GM18870 (cell line): ENCODE data around the gene KDM2A.

Source experiments
- ATAC-seq: cut with Tn5 transposase; IDR thresholded peaks from one replicate; pipeline ENCODE4 v1.9.1; 2021; ENCODE audit warnings: moderate library complexity; ENCODE audit not compliant: unreplicated experiment

Gene KDM2A

DNA sequence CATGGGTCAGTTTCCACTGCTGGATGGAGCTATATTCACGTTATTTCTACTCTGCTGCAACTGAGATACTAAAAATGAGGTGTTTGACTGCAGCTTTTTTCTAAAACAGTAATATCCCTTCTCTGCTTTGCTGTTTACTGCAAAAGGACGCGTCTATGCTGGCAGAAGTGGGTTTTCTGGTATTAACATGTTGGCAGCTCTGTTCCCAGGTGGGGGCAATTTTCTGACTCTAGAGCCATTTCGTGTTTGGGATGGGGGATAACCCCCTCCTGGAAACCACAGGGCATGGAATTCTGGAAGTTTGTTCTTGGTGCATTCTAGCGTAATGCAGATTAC is 152.1 kb downstream of the KDM2A start:
- ATAC-seq = no peak

DNA sequence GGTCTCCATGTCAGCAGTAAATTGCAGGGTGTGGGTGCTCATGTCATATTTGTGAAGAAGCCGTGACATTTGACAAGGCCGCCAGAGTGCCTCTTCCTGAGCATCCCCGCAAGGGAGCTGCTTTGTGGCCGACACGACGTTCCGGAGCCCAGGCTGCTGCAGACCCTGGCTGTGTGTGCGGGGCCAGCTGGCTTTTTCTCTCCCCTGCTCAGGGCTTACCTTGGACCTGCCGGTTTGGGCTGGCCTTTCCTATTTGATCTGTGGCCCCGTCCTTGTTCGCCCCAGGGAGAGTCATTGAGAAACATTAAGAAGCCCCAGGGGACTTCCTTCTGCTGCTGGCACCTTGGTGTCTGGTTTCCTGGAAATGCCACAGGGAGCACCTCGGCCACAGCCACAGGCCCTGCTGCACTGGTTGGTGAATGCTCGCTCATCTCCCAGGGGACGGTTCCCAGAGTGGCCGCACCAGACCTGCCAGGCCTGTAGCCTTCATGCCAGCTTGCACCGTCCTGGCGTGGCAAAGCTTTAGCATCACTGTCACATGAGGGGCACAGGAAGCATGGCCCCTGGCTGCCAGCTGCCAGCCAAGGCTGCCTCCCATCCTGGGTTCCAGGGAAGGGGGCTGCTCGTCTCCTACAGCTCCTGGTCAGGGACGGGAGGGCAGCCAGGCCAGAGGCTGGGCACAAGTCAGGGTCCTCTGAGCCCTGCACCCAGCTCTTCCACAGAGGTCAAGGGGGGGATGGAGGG is 152.7 kb downstream of the KDM2A start:
- no peak for ATAC-seq

DNA sequence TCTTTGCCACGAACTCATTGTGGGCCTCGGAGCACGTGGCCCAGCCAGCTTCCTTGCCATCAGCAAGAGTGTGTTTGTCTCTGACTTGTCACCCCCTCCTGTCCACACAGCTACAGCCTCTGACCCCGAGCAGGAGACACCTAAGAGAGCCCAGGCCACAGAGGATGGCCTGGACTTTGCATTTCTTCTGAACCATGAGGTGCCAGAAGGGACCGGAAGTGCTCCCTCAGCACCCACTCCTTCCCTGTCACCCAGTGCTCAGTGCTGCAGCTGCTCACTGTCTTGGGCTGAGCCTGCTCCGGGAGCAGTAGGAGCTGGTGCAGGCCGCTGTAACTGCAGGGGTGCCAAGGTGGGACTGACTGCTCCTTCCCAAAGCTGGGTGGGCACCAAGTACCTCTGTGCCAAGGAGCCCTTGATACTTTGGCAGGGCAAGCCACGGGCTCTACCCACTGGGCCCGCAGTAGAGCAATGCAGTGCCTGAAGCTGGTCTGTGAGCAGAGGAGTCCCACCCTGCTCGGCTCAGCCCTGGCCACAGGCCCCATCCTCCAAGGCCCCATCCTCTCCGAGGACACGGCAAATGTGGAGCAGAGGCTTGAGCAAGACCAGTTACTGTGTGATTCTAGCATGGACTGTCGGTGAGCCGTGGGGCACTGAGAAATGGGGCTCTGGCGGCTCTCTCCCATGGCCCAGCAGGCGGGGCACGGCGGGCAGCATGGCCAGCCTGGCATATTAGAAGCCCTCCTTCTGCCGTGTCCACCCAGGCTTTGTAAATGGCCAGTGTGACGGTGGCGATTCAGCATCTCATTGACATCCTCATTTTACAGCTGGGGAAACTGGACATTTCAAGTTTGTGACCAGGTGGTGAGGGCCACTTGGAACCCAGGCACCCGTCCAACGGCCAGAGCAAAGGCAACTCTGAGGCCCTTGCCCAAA is 153.5 kb downstream of the KDM2A start:
- no peak for ATAC-seq

DNA sequence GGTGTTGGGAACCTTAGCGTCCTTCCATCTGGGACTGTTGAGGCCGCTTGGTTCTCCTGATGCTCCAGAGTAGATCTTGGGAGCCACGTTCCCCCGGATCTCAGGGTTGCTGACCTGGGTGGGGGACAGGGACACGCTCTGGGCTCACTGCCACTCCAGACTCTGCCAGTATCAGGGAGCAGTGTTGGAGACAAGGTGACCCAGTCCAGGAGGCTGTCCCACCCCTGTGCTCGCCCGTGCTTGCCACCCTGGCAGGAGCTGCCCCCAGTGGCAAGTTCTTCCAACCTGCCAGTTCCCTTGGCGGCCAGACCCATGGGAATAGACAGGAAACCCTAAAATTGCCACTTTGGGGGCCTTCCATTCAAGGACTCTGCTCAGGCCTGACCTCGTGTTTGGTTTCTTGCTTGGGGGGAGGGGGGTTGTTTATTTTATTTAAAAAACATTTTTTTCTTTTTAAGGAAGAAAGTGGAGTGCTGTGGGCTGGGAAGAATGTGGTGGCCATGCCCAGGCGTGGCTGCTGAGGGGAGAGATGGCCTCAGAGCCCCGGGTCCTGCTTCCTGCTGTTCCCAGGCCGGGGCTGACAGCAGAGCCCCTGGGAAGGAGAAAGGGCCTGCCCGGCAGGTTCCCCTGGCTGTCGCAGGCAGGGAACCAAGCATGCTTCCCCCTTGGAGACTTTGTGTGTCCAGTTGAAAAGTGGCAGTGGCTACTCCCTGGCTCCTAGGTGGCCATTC is 154.4 kb downstream of the KDM2A start:
- ATAC-seq = no peak

DNA sequence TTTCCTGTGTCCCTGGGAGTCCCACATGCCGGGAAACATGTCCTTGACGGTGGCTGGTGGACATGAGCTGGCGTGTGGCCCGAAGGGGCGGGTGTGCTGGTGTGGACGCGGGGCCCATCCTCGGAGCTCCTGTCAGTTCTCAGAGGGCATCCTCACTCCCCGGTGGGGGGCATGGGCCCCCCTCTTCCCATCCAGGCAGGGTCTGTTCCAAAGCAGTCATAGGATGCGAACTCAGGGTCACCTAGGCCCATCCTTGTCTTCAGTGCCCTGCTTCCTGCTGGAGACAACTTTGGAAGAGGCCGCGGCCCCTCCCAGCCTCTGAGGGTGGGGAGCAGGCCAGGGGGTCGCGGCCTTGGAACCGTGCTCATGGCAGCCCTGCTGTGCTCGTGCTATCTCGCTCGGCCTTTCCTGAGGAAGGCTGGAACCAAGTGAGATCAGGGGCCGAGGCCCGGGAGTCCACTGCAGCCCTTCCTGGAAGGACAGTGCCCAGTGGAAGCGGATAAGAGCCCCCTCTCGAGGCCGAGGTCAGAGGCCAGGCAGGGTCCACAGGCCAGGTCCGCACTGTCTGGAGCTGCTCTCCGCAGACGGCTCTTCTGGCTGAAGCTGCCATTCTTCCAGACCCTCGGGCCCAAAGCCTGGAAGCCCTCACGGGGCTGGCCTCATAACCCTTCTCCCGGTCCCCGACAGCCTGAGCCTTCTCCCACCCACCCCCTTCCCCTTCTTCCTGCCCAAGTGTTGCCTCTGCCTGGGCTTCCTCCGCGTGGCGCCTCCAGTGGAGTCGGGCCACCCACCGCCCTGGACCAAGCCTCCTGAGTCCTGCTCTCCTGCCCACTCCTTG is 155.9 kb downstream of the KDM2A start:
- ATAC-seq = no peak

DNA sequence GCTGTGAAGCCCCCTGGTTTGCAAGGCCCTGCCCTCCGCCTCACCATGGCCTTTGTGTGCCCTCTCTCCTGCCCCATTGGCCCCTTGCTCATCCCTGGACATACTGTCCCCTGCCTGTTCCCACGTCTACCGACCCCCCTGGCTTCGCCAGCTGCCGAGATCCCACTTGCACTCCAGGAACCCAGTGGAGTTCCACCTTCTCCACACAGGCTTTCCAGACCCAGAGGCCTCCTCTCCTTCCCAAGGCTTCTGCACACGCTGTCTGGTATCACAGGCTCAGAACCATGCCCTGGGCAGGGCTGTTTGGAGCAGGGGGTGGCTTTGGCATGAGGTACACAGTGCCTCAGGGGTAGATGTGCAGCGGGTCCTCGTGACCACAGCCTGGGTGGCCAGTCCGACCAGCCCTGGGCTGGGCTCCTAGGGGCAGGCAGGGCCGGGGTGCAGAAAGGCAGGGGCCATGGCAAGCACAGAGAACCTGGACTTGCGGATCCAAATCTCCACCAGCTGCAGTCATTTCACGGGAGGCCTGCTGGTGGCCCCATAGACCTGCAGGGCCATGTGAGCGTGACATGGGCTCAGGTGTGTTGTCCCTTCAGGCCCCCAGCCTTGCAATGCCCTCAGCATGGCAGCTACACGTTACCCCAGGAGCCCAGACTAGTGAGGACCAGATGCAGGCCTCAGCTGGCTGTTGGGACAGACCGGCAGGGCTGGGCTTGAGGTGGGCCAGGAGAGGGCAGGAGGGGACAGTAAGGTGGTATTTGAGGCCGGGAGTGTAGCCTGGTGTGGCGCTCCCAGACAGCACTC is 156.7 kb downstream of the KDM2A start:
- ATAC-seq = no peak

DNA sequence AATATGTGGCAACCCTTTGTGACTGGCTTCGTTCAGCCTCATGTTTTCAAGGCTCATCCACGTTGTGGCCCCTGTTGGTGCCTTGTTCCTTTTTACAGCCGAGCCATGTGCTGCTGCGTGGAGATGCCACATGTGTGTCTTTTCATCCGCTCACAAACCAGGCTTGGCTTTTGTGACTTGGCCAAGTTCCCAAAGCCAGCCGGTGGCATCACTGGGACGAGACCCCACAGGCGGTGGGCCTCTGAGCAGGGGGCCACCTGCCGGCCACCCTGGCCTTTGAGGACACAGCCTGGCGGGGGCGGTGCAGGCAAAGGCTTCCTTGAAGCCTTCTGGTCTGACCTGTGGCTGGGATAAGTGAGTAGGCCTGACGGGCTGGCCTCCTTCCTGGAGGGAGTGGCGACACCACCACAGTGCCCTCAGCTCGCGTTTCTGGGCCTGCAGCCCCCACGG is 157.7 kb downstream of the KDM2A start:
- no peak for ATAC-seq

DNA sequence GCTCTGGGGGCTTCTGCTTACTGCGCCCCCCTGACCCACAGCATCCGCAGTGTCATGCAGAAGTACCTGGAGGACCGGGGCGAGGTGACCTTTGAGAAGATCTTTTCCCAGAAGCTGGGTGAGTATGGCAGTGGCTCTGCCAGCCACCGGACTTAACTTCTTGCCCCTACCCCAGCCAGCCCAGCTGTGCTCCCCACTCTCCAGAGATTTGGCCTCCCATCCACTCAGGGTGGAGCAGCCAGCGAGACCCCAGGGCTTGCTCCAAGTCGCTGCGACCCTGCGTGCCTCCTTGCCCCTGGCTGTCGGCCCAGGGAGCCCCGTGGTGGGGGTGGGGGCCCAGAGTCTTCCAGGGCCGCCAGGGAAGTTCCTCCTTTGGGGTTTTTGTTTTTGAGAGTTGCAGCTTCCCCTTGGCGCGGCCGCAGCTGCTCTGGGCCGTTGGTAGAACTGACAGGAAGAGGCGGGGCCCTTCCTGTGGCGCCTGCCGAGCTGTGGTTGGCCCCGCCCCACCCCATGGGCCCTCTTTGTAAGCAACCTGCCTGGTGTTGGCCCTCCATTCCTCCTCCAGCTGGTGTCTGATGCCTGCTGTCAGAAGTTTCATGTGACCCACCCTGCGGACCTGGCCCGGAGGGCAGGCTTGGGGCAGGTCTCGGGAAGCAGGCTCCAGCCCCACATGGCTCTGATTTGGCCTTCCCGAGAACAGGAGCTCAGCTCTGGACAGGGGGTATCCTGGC is 158.3 kb downstream of the KDM2A start:
- peak; percentile 63 for ATAC-seq

DNA sequence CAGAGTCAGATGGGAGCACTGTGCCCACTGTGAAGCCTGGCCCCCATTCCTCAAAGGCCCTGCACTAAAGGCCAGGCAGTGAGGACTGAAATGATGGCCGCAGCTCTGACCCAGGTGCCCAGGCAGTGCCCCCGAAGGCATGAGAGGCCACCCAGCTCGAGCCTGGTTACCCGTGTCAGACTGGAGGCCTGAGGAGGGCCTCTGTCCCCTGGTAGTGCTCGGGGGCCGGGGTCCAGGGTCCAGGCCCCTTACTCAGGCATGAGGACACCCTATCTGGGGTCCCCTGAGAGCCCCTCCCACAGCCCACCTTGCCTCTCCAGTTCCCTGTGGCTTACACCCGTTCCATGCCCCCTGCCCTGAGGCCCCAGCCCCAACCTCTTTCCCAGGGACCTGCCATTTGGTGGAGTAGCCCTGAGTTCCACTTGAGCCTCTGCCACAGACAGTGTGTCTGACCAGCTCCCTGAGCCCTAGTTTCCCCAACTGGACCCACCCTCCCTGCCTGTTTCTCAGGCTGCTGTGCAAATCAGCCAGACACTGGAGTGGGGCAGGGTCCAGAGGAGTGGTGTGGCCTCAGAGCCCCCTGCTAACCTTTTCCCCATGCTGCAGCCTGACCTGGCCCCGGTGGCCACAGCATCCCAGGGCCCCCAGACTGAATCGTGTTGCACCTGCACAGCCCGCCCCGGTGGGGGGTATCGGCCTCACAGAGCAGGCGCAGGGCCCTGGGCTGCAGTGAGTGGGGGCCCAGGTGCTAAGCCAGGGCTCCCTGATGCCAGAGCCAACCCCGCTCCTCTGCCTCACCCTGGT is 159.3 kb downstream of the KDM2A start:
- no peak for ATAC-seq

DNA sequence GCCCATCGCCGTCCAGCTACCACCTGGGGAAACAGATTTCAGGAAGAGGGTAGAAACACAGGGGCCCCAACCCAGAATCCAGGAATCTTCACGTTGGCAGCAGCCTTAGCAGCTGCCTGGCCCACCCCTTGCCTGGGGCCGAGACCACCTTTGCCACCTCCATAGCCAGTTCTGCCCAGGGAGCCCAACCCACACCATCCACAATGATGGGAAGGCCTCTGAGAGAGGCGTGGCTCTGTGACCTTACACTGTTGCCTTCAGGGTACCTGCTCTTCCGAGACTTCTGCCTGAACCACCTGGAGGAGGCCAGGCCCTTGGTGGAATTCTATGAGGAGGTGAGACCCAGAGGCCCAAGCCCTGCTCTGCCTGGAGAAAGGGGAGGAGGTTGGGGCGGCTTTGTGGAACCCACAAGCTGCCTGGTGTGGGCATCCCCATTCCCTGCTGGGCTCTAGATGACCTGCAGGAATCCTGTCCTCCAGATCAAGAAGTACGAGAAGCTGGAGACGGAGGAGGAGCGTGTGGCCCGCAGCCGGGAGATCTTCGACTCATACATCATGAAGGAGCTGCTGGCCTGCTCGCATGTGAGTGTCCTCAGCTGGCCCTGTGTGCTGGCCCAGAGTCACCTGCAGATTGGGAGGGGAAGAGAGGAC is 160.0 kb downstream of the KDM2A start:
- ATAC-seq = no peak

DNA sequence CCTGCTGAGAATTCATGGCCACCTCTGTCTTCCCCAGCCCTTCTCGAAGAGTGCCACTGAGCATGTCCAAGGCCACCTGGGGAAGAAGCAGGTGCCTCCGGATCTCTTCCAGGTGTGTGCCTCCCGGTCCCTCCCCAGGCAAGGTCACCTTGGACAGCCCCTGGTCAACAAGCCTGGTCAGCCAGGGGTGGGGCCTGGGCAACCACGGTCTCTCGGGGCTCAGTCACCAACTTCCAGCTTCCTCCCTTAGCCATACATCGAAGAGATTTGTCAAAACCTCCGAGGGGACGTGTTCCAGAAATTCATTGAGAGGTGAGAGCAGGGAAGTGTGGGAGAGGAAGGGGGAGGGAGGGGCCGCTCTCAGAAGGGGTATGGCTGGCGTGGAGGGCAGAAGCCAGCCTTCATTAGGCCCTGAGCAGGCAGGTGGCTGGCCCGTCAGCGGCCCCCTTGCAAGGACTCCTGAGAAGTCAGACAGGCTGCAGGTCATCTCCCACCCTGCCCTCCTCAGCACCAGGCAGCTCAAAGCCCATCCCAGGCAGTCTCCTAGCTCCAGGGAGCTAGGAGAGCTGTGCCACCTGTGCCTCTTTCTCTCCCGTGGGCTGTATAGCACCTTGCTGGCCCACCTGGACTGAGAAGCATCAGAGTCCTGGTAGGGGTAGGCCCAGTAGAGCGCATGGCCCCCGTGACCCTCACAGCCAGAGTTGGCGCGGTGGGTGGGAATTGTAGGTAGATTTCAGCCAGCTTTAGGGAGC is 160.7 kb downstream of the KDM2A start:
- ATAC-seq = no peak

DNA sequence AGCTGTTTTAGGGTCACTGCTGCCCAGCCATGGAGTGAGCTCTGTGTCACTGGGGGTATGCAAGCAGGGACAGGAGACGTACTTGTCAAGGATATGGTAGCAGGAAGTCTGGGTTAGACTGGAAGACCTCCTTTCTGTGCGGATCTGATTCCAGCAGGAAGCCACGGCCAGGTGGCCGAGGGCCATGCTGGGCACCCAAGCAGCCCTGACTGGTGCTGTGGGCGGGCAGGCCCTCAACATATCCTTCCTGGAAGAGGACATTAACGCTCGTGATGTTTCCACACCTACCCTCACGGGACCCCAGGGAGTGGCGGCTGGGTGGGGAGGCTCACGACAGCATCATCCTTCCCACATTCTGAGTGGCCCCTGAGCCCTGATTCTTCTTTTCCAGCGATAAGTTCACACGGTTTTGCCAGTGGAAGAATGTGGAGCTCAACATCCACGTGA is 161.3 kb downstream of the KDM2A start:
- ATAC-seq = no peak

DNA sequence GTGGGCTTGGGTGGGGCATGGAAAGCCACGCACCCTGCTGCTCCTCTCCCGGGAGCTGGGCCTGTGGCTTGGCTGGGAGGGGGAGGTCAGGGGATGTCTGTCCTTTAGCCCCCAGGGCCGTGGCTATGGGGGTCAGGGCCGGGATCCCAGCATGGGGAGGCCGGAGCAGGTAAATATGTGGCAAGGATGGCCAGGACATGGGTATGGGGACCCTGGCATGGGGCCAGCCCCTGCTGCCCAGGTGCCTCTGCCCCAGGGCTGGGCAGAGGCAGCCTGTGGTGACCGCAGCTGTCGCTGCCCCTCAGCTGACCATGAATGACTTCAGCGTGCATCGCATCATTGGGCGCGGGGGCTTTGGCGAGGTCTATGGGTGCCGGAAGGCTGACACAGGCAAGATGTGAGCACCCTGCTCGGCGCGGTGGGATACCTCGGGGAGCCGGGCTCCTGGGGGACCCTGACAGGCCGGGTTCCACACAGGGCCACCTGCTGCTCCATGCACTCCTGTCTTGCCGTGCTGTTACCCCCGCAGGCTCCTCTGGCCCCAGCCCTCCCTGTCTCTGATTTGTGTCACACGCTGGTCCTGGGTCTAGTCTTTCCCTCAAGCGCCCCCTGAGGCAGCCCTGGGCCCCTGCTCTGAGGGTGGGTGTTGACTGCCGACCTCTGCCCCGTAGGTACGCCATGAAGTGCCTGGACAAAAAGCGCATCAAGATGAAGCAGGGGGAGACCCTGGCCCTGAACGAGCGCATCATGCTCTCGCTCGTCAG is 161.9 kb downstream of the KDM2A start:
- no peak for ATAC-seq

DNA sequence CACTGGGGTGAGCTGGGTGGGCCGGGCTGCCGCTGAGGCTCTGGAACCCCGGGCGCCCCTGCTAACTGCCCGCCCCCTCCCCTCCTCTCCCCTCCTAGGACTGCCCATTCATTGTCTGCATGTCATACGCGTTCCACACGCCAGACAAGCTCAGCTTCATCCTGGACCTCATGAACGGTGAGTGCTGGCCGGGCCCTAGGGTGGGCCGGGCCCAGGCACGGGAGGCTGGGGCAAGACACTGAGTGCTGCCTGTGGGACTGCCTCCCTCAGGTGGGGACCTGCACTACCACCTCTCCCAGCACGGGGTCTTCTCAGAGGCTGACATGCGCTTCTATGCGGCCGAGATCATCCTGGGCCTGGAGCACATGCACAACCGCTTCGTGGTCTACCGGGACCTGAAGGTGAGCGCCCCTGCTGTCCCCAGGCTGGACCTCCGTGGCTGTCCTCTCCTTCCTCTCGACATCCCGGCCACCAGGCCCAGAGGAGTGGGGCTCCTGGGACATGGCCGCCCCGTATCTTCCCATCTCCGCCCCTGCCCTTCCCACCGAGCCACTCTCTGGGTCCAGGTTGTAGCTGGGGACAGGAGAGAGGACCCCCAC is 162.6 kb downstream of the KDM2A start:
- no peak for ATAC-seq

DNA sequence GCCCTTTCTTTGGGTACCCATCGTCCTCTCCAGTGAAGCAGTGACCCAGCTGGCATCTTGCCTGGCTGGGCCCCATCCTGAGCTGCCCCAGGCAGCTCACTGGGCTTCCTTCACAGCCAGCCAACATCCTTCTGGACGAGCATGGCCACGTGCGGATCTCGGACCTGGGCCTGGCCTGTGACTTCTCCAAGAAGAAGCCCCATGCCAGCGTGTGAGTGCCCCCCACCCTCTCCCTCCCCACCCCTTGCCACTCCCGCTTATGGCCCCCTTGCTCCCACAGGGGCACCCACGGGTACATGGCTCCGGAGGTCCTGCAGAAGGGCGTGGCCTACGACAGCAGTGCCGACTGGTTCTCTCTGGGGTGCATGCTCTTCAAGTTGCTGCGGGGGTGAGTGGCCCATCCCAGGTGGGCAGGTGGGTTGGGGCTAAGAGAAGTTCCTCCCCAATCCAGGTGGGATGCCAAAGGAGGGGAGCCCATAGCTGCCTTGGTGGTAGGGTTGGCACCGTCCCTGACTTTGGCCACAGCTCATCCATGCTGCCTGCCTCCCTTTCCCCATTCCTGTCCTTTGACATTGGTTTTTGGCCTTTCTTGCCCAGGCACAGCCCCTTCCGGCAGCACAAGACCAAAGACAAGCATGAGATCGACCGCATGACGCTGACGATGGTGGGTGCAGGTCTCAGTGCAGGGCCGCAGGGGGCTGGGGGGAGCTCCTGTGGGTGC is 163.3 kb downstream of the KDM2A start:
- no peak for ATAC-seq
